Spleen (tissue), 7 donors: ENCODE measurements around the gene LRCH1.

Experiments used
- POLR2A ChIP-seq, 3 donors: fragments of 450-650 bp; IDR thresholded peaks; one replicate each; pipeline ENCODE4 v1.5.1; 2017; ENCODE audit warnings: antibody characterized with exemption in 3 of 3, mild to moderate bottlenecking in 1 of 3
- TF ChIP-seq, protein P1 (sequence below), 11 experiments: fragments of 200-600 bp in 7 of 11; fragments of 450-650 bp in 4 of 11; sonication (generic) in 4 of 11; IDR thresholded peaks in 8 of 11; conservative IDR thresholded peaks in 3 of 11; 1 replicate in 7 of 11; 2 replicates in 4 of 11; pipeline versions ENCODE4 v1.4.0 to v1.8.0; 2016 to 2021; ENCODE audit warnings: antibody characterized with exemption in 11 of 11, inconsistent platforms in 4 of 11, mild to moderate bottlenecking in 1 of 11
- donor health status: DM: no; HTN: no; CAD: no; lungs with moderate emphysema.
- donor health status: DM: no; HTN: no; CAD: no.
- donor health status: DM: no; HTN: no; CAD: no.

GRCh38 chr13:46571189-46571908 is 18.4 kb downstream of the LRCH1 start:
- TF ChIP-seq, protein P1, sequence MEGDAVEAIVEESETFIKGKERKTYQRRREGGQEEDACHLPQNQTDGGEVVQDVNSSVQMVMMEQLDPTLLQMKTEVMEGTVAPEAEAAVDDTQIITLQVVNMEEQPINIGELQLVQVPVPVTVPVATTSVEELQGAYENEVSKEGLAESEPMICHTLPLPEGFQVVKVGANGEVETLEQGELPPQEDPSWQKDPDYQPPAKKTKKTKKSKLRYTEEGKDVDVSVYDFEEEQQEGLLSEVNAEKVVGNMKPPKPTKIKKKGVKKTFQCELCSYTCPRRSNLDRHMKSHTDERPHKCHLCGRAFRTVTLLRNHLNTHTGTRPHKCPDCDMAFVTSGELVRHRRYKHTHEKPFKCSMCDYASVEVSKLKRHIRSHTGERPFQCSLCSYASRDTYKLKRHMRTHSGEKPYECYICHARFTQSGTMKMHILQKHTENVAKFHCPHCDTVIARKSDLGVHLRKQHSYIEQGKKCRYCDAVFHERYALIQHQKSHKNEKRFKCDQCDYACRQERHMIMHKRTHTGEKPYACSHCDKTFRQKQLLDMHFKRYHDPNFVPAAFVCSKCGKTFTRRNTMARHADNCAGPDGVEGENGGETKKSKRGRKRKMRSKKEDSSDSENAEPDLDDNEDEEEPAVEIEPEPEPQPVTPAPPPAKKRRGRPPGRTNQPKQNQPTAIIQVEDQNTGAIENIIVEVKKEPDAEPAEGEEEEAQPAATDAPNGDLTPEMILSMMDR (IDR thresholded peaks at IDR 0.05 in 8 of 11, conservative IDR thresholded peaks at IDR 0.05 in 3 of 11) = no peak
- TF ChIP-seq POLR2A (IDR thresholded peaks at IDR 0.05) = no peak
